Suprapubic skin (tissue), 3 donors: ENCODE measurements around the gene MAGEA8.
"Not testable (repeated sequence)": the region's sequence is repeated elsewhere in the genome, so short reads cannot be mapped to it uniquely, and the experiment has no call there.

Experiments
- EP300 ChIP-seq: sonication (generic); formaldehyde crosslinking; IDR thresholded peaks from one replicate; pipeline ENCODE4 v1.6.1; 2017; ENCODE audit warnings: antibody characterized with exemption
- POLR2A ChIP-seq, 2 donors: fragments of 450-650 bp; IDR thresholded peaks; one replicate each; pipeline ENCODE4 v1.6.1; 2017; ENCODE audit warnings: antibody characterized with exemption in 2 of 2, mild to moderate bottlenecking in 2 of 2, moderate library complexity in 2 of 2
- TF ChIP-seq, protein P1 (sequence below), 2 donors: fragments of 200-600 bp in 1 of 2; fragments of 450-650 bp in 1 of 2; sonication (generic) in 1 of 2; IDR thresholded peaks; one replicate each; pipeline ENCODE4 v1.5.1; 2016 to 2019; ENCODE audit warnings: antibody characterized with exemption in 2 of 2, mild to moderate bottlenecking in 1 of 2, moderate library complexity in 1 of 2

DNA sequence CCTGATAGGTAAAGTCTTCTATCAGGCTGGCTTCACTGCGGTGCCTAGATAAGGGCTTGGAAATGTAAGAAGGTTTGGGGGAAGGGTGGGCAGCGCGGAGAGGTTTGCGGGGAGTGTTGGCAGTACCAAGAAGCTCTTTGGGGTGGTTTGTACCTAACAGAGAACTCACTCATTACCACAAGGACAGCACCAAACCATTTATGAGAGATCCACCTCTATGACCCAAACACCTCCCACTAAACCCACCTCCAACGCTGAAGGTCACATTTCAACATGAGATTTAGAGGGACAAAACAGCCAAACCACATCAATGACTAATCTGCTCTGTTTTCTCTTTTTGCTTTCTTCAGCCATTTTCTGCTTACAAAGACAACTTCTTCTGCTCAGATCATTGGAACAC is 43.5 kb downstream of the MAGEA8 start:
- TF ChIP-seq, protein P1, sequence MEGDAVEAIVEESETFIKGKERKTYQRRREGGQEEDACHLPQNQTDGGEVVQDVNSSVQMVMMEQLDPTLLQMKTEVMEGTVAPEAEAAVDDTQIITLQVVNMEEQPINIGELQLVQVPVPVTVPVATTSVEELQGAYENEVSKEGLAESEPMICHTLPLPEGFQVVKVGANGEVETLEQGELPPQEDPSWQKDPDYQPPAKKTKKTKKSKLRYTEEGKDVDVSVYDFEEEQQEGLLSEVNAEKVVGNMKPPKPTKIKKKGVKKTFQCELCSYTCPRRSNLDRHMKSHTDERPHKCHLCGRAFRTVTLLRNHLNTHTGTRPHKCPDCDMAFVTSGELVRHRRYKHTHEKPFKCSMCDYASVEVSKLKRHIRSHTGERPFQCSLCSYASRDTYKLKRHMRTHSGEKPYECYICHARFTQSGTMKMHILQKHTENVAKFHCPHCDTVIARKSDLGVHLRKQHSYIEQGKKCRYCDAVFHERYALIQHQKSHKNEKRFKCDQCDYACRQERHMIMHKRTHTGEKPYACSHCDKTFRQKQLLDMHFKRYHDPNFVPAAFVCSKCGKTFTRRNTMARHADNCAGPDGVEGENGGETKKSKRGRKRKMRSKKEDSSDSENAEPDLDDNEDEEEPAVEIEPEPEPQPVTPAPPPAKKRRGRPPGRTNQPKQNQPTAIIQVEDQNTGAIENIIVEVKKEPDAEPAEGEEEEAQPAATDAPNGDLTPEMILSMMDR (IDR thresholded peaks at IDR 0.05), result not testable (repeated sequence)
- TF ChIP-seq POLR2A (IDR thresholded peaks at IDR 0.05); EP300: not testable (repeated sequence)
